Adrenal gland (tissue), 19 donors: ENCODE measurements around the gene KMT2E. TPM values are rescaled to one million over a fixed set of nuclear protein-coding genes. Genes with fewer than 3 reads are reported as not detected.
A peak's percentile ranks its signal among the peaks of the same experiment; 100 is the strongest.

Source experiments
- DNase-seq, 7 donors: peaks; one replicate each; pipeline ENCODE4 v3.0.0-alpha.2; 2019 to 2020
- H3K27ac ChIP-seq, 5 donors: fragments of 200-600 bp; sonication (generic) in 4 of 5; 1 replicate in 3 of 5; 2 replicates in 2 of 5; pipeline versions ENCODE4 v1.5.1 to v1.8.0; 2016 to 2020; ENCODE audit warnings: mild to moderate bottlenecking in 1 of 5
- H3K27me3 ChIP-seq: fragments of 200-600 bp; 2 replicates; pipeline ENCODE4 v1.8.0; 2021
- H3K36me3 ChIP-seq, 2 donors: fragments of 200-600 bp; replicated peaks in 1 of 2; 1 replicate in 1 of 2; 2 replicates in 1 of 2; pipeline versions ENCODE4 v1.5.1 to v1.8.0; 2018 to 2022
- H3K4me1 ChIP-seq, 2 donors: fragments of 200-600 bp; replicated peaks in 1 of 2; 1 replicate in 1 of 2; 2 replicates in 1 of 2; pipeline versions ENCODE4 v1.5.1 to v1.8.0; 2018 to 2021
- H3K4me3 ChIP-seq, 4 donors: fragments of 200-600 bp; sonication (generic) in 3 of 4; one replicate each; pipeline ENCODE4 v1.5.1; 2016 to 2018
- H3K9me3 ChIP-seq, 3 donors: fragments of 200-600 bp; sonication (generic) in 1 of 3; replicated peaks in 1 of 3; 1 replicate in 2 of 3; 2 replicates in 1 of 3; pipeline versions ENCODE4 v1.5.1 to v1.8.0; 2016 to 2021
- POLR2A ChIP-seq, 2 donors: fragments of 450-650 bp; IDR thresholded peaks; one replicate each; pipeline ENCODE4 v1.6.1; 2017; ENCODE audit warnings: antibody characterized with exemption in 2 of 2, mild to moderate bottlenecking in 2 of 2, moderate library complexity in 1 of 2
- WGBS, 4 donors: extraction: QIAGEN DNeasy Blood & Tissue Kit in 2 of 4; methylation state at CpG; one replicate each; pipeline versions ENCODE4 v1.1.5 to v1.1.7; 2013 to 2017; 5-methylcytosine and 5-hydroxymethylcytosine counted together
- intact Hi-C, 2 donors: fragments of 100-400 bp; cut with DNase I; formaldehyde crosslinking; loops; one replicate each; pipeline versions ENCODE4 v1.14.1 to v1.15.0; 2022 to 2023
- long read RNA-seq, 10 donors: library from polyadenylated mRNA in 3 of 10; unstranded in 2 of 10; stranded (forward) in 1 of 10; transcript quantifications; one replicate each; pipeline ENCODE4 v2.0.0 and lab custom pipeline, GENCODE V29; 2021 to 2026
- polyA plus RNA-seq, 3 donors: library from polyadenylated mRNA; stranded (reverse); fragments of 200-250 nt in 2 of 3; fragments of 350-450 nt in 1 of 3; fragmentation: Illumina TruSeq in 1 of 3; extraction: RNeasy Lipid Tissue Mini Kit (QIAGEN cat#74804) in 1 of 3; gene quantifications; one replicate each; pipeline ENCODE4 v1.2.3, GENCODE V29; 2013 to 2014
- total RNA-seq, 9 donors: library from RNA; depleted of rRNA in 4 of 9; stranded (reverse); fragments of >200 nt in 4 of 9; fragments of 120-200 nt in 1 of 9; fragmentation: NEBNext Ultra II Directional in 1 of 9; extraction: Animal tissue kit (Norgen Biotek cat#: 25700) in 1 of 9; gene quantifications; one replicate each; pipeline versions ENCODE4 v1.1.0 to v1.2.4, GENCODE V29; 2013 to 2023
- TF ChIP-seq, protein P1 (sequence below), 6 experiments: fragments of 450-650 bp in 4 of 6; fragments of 200-600 bp in 2 of 6; sonication (generic) in 1 of 6; IDR thresholded peaks; 1 replicate in 5 of 6; 2 replicates in 1 of 6; pipeline versions ENCODE4 v1.5.1 to v1.8.0; 2016 to 2021; ENCODE audit warnings: antibody characterized with exemption in 6 of 6, mild to moderate bottlenecking in 2 of 6, moderate library complexity in 1 of 6
- donor health status: healthy with polysubstance abuse.
- donor health status: Bipolar disorder and iron deficiency.
- donor health status: DM: yes; HTN: yes; CAD: no.
- donor health status: DM: no; HTN: no; CAD: no.
- donor health status: DM: no; HTN: no; CAD: no.
- donor health status: DM: yes; HTN: yes; CAD: no.

Gene KMT2E, protein sequence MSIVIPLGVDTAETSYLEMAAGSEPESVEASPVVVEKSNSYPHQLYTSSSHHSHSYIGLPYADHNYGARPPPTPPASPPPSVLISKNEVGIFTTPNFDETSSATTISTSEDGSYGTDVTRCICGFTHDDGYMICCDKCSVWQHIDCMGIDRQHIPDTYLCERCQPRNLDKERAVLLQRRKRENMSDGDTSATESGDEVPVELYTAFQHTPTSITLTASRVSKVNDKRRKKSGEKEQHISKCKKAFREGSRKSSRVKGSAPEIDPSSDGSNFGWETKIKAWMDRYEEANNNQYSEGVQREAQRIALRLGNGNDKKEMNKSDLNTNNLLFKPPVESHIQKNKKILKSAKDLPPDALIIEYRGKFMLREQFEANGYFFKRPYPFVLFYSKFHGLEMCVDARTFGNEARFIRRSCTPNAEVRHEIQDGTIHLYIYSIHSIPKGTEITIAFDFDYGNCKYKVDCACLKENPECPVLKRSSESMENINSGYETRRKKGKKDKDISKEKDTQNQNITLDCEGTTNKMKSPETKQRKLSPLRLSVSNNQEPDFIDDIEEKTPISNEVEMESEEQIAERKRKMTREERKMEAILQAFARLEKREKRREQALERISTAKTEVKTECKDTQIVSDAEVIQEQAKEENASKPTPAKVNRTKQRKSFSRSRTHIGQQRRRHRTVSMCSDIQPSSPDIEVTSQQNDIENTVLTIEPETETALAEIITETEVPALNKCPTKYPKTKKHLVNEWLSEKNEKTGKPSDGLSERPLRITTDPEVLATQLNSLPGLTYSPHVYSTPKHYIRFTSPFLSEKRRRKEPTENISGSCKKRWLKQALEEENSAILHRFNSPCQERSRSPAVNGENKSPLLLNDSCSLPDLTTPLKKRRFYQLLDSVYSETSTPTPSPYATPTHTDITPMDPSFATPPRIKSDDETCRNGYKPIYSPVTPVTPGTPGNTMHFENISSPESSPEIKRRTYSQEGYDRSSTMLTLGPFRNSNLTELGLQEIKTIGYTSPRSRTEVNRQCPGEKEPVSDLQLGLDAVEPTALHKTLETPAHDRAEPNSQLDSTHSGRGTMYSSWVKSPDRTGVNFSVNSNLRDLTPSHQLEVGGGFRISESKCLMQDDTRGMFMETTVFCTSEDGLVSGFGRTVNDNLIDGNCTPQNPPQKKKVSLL (N-terminal part only)
- 10 to 100 TPM; 35.6 to 98.0 (median 67.3) TPM for total RNA-seq
- 10 to 100 TPM; 14.4 to 38.5 (median 26.9) TPM for polyA plus RNA-seq
- long read RNA-seq, donor 1, partial matches to known transcripts: 0 of 3 reads
- long read RNA-seq, donor 1, other reads (novel, unspliced or antisense): 0 of 3 reads
- long read RNA-seq, donor 2, partial matches to known transcripts: 24 of 27 reads
- long read RNA-seq, donor 2, other reads (novel, unspliced or antisense): 0 of 27 reads
- long read RNA-seq, donor 3, partial matches to known transcripts: 0 of 1 reads
- long read RNA-seq, donor 3, other reads (novel, unspliced or antisense): 0 of 1 reads
- long read RNA-seq, donor 4, partial matches to known transcripts: 17 of 34 reads
- long read RNA-seq, donor 4, other reads (novel, unspliced or antisense): 16 of 34 reads
- long read RNA-seq, donor 5, partial matches to known transcripts: 6 of 14 reads
- long read RNA-seq, donor 5, other reads (novel, unspliced or antisense): 8 of 14 reads
- long read RNA-seq, donor 6, partial matches to known transcripts: 16 of 32 reads
- long read RNA-seq, donor 6, other reads (novel, unspliced or antisense): 15 of 32 reads
- long read RNA-seq, donor 7, partial matches to known transcripts: 19 of 19 reads
- long read RNA-seq, donor 7, other reads (novel, unspliced or antisense): 0 of 19 reads
- long read RNA-seq, donor 8, partial matches to known transcripts: 0 of 1 reads
- long read RNA-seq, donor 8, other reads (novel, unspliced or antisense): 0 of 1 reads
- long read RNA-seq, donor 9: 0 reads
- long read RNA-seq, donor 10: 0 reads

DNA sequence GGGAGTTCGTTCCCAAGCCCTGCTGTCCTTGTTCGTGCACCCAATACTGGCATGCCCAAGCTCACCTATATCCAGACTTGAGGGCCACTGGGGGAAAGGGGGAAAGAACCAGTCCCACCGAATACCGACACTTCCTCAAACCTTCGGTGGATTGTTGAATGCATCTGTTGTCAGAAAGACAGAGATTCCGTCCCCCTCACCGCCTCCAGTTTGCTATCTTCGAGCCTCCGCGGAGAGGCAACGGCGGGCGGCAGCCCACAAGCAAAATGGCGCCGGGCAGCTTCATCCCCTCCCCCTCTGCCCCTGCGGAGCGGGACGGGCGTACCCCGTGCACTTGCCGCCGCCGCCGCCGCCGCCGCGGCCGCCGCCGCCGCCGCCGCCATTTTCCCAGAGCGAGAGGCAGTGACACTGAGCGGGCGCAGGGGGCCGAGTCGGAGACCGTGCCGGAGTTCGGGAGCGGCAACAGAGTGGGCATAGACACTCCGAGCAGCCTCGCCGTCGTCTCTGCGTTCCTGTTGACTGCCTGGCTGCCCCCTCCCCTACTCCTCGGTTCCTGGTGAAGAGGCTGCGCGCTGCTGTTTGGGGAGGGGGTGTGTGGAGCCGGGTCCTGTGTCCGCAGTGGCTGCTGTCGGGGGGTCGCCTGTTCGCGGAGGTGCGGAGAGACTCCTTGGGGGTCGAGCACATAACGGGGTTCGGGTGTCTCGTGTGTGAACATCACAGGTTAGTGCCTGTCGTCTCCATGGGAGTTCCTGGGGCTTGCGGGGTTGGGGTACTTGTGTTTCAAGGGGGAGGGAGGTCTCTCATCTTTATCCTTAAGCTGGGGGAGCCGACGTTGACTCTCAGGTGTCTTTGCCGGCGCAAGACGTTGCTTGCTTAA, at the start of gene KMT2E:
Gene KMT2E (plus strand): TSS at position 390 of the 877 bp plus-strand sequence. CDS start 26,748 bp downstream, outside the sequence.
- peak; percentile 91 to 95 (median 92) for DNase-seq
- 0 to 1% (median 0%) methylated on average over 5 to 69 of the region's 69 CpGs for WGBS, 4 donors
- H3K36me3 ChIP-seq: no peaks in the 10 kb centered on the region
- H3K4me1 ChIP-seq: peaks cover 24 to 51% of the 10 kb centered on the region in 2 donors
- intact Hi-C loops: no loop called here
- H3K27ac ChIP-seq: peak within 1 kb of the TSS; percentile 90 to 100 (median 100)
- H3K9me3 ChIP-seq: no peaks in the 10 kb centered on the region
- H3K4me3 ChIP-seq: peak within 1 kb of the TSS; percentile 58 to 100 (median 96)
- peak; percentile 50 to 63 for TF ChIP-seq POLR2A (IDR thresholded peaks at IDR 0.05)
- TF ChIP-seq, protein P1, sequence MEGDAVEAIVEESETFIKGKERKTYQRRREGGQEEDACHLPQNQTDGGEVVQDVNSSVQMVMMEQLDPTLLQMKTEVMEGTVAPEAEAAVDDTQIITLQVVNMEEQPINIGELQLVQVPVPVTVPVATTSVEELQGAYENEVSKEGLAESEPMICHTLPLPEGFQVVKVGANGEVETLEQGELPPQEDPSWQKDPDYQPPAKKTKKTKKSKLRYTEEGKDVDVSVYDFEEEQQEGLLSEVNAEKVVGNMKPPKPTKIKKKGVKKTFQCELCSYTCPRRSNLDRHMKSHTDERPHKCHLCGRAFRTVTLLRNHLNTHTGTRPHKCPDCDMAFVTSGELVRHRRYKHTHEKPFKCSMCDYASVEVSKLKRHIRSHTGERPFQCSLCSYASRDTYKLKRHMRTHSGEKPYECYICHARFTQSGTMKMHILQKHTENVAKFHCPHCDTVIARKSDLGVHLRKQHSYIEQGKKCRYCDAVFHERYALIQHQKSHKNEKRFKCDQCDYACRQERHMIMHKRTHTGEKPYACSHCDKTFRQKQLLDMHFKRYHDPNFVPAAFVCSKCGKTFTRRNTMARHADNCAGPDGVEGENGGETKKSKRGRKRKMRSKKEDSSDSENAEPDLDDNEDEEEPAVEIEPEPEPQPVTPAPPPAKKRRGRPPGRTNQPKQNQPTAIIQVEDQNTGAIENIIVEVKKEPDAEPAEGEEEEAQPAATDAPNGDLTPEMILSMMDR (IDR thresholded peaks at IDR 0.05): peak in 2 of 6 experiments; percentile 54 to 58
- H3K27me3 ChIP-seq: no peaks in the 10 kb centered on the region

DNA sequence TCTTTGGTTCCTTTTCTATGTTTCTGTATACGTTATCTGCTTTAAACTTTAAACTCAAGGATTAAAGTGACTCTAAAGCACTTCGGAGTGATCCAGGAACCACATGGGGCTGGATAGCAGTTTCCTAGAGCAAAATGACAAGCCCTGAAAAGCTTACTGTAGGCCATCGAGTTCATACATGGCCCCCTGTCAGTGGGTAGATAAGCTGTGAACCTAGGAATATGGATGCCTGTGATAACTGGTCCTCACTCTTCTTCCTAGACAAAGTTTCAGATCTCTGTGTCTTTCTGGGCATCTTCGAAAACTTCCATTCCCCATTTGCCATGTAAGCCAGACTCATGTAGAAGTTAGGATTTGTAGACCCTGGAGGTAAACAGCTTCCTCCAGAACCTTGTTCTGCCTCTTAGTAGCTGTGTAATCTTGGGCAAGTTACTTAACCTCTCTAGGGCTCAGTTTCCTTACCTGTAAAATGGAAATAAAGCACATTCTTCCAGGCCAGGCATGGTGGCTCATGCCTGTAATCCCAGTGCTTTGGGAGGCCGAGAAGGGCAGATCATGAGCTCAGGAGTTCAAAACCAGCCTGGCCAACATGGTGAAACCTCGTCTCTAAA, 49.3 kb upstream of the KMT2E start:
- no peak overlapping the region for H3K4me3 ChIP-seq
- H3K4me1 ChIP-seq: peaks cover 0 to 20% of the 10 kb centered on the region in 2 donors
- H3K36me3 ChIP-seq: no peaks in the 10 kb centered on the region
- WGBS, 4 donors: 61 to 85% (median 69%) methylated on average over 5 to 6 of the region's 6 CpGs
- TF ChIP-seq, protein P1 (IDR thresholded peaks at IDR 0.05): no peak
- TF ChIP-seq POLR2A (IDR thresholded peaks at IDR 0.05): no peak
- no peak overlapping the region for H3K27ac ChIP-seq
- H3K9me3 ChIP-seq: no peaks in the 10 kb centered on the region
- H3K27me3 ChIP-seq: no peaks in the 10 kb centered on the region
- intact Hi-C loops: no loop called here
- no peak for DNase-seq

DNA sequence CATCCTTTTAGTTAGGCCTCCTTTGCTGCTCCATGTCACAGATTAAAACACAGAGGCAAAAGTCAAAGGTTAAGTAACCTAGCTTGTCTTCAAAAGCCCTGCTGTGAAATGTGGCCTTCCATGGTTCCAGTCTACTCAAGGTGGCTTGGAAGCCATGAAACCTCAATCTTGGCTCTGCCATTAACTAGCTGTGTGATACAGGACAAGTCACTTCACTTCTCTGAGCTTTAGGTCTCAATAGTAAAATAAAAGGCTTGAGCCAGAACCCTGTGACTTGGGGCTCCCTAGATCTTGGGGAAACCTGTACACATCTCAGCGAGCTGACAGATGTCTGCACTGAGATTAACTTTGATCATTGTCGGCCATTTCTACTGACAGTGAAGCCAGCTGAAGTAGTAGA, 48.0 kb upstream of the KMT2E start:
- TF ChIP-seq, protein P1 (IDR thresholded peaks at IDR 0.05): no peak
- no peak for TF ChIP-seq POLR2A (IDR thresholded peaks at IDR 0.05)
- Histone ChIP-seq H3K27ac (no peak overlapping the region), H3K36me3 (no peaks in the 10 kb centered on the region), H3K9me3 (no peaks in the 10 kb centered on the region), H3K27me3 (no peaks in the 10 kb centered on the region), H3K4me3 (no peak overlapping the region), H3K4me1 (peaks cover 0 to 12% of the 10 kb centered on the region in 2 donors)
- intact Hi-C loops: no loop called here
- no peak for DNase-seq
- WGBS, 4 donors: 93 to 100% (median 94%) methylated on average over 2 of the region's 2 CpGs
